ENCODE data around the gene AGRN. TPM values are rescaled to one million over a fixed set of nuclear protein-coding genes. Genes with fewer than 3 reads are reported as not detected.

AGRN gene
- total RNA-seq, 2 donors from 2014 or later: 36.2 to 36.7 TPM

DNA sequence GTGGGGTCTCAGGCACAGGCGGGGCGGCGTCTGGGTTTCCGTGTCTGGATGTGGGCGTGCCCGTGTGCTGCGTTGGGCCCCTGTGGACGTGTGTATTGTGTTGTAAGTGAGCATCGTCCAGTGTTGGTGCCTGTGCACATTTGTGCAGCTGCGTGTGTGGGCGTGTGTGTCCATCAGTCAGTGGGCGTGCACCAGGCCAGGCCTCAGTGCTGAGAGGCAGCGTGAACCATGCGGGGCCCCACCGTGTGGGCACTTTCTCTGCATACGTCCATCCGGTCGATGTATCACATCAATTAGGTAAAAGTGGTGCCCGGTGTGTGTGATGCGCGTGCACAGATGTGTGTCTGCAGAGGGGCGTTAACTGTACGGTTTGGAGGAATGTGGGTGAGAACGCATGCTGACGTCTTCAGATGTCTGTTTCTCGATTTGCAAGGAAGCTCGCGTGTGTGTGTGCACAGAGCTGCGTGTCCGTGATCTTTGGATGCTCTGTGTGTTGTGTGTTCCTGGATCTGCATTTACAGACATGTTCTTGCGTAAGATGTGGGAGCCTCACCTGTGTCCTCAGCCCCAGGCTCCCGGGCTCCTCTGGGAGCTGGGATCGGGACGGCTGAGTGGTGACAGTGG, 24.6 kb downstream of the AGRN start:
- H3K27ac ChIP-seq: no peak overlapping the region
- no peak overlapping the region for H3K4me3 ChIP-seq
- H3K27me3 ChIP-seq (replicated peaks; ENCODE audit: insufficient read depth): no peaks in the 10 kb centered on the region
- DNase-seq (ENCODE audit: low spot score) (no peak), ATAC-seq (ENCODE audit: insufficient number of reproducible peaks, low FRiP score, low read depth) (no peak)
- TF ChIP-seq, protein P1, sequence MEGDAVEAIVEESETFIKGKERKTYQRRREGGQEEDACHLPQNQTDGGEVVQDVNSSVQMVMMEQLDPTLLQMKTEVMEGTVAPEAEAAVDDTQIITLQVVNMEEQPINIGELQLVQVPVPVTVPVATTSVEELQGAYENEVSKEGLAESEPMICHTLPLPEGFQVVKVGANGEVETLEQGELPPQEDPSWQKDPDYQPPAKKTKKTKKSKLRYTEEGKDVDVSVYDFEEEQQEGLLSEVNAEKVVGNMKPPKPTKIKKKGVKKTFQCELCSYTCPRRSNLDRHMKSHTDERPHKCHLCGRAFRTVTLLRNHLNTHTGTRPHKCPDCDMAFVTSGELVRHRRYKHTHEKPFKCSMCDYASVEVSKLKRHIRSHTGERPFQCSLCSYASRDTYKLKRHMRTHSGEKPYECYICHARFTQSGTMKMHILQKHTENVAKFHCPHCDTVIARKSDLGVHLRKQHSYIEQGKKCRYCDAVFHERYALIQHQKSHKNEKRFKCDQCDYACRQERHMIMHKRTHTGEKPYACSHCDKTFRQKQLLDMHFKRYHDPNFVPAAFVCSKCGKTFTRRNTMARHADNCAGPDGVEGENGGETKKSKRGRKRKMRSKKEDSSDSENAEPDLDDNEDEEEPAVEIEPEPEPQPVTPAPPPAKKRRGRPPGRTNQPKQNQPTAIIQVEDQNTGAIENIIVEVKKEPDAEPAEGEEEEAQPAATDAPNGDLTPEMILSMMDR (IDR thresholded peaks at IDR 0.05): no peak
- H3K4me1 ChIP-seq (ENCODE audit: control insufficient read depth in 1 of 2, low read depth in 2 of 2): peaks cover 9 to 11% of the 10 kb centered on the region in 2 donors
- no peaks in the 10 kb centered on the region for H3K36me3 ChIP-seq
- H3K9me3 ChIP-seq: no peaks in the 10 kb centered on the region

DNA sequence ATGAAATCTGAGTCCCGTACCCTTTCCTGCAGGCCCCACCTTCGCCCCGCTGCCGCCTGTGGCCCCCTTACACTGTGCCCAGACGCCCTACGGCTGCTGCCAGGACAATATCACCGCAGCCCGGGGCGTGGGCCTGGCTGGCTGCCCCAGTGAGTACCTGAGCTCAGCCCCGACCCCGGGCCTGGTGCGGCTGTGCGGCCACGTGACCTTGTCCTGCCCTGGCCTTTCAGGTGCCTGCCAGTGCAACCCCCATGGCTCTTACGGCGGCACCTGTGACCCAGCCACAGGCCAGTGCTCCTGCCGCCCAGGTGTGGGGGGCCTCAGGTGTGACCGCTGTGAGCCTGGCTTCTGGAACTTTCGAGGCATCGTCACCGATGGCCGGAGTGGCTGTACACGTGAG, 25.2 kb downstream of the AGRN start:
- peaks cover 3 to 5% of the 10 kb centered on the region in 2 donors for H3K4me1 ChIP-seq (ENCODE audit: control insufficient read depth in 1 of 2, low read depth in 2 of 2)

DNA sequence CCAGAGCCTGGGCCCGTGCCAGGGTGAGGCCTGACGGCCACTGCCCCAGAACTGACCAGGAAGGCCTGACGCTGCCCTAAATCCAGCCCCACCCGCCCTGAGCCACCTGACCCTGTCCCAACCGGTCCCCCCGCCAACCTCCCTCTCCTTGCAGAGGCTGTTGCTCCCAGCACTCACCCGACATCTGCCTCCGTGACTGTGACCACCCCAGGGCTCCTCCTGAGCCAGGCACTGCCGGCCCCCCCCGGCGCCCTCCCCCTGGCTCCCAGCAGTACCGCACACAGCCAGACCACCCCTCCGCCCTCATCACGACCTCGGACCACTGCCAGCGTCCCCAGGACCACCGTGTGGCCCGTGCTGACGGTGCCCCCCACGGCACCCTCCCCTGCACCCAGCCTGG, 26.3 kb downstream of the AGRN start:
- Histone ChIP-seq H3K27me3 (replicated peaks; ENCODE audit: insufficient read depth) (no peaks in the 10 kb centered on the region), H3K4me3 (no peak overlapping the region), H3K36me3 (no peaks in the 10 kb centered on the region), H3K27ac (no peak overlapping the region), H3K4me1 (ENCODE audit: control insufficient read depth in 1 of 2, low read depth in 2 of 2) (no peaks in the 10 kb centered on the region), H3K9me3 (no peaks in the 10 kb centered on the region)
- DNase-seq (ENCODE audit: low spot score) (no peak), ATAC-seq (ENCODE audit: insufficient number of reproducible peaks, low FRiP score, low read depth) (no peak)
- TF ChIP-seq, protein P1 (IDR thresholded peaks at IDR 0.05): no peak

More for the DNA sequence above, 25.2 kb downstream of the AGRN start:
- Histone ChIP-seq H3K9me3 (no peaks in the 10 kb centered on the region), H3K36me3 (no peaks in the 10 kb centered on the region), H3K27ac (no peak overlapping the region), H3K27me3 (replicated peaks; ENCODE audit: insufficient read depth) (no peaks in the 10 kb centered on the region), H3K4me3 (no peak overlapping the region)
- no peak for DNase-seq (ENCODE audit: low spot score)
- ATAC-seq (ENCODE audit: insufficient number of reproducible peaks, low FRiP score, low read depth): no peak
- TF ChIP-seq, protein P1 (IDR thresholded peaks at IDR 0.05): no peak

DNA sequence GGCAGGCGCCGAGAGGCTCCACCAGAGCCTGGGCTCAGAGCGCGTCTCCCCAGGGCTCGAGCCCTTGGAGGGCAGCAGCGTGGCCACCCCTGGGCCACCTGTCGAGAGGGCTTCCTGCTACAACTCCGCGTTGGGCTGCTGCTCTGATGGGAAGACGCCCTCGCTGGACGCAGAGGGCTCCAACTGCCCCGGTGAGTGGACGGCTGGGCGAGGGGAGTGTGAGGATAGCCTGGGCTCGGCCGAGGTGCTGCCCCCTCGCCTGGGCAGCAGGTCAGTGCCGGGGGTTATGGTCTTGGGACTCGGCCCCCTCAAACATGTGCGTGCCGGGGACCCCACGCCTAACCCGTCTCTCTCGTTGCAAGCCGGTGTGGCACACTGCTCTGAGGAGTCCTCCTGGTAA, 26.8 kb downstream of the AGRN start:
- ATAC-seq (ENCODE audit: insufficient number of reproducible peaks, low FRiP score, low read depth): no peak
- no peaks in the 10 kb centered on the region for H3K36me3 ChIP-seq

DNA sequence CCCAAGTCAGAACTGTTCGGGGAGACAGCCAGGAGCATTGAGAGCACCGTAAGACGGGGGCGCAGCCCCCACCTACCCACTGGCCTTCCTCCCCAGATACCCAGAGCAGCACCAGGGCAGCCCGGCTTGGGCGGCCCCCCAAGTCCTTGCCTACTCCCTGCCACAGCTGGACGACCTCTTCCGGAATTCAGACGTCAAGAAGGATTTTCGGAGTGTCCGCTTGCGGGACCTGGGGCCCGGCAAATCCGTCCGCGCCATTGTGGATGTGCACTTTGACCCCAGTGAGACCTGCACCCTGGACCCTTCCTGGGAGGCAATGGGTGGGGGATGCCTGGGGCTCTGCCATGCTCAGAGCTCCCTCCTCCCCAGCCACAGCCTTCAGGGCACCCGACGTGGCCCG, 27.5 kb downstream of the AGRN start:
- H3K36me3 ChIP-seq: no peaks in the 10 kb centered on the region
- ATAC-seq (ENCODE audit: insufficient number of reproducible peaks, low FRiP score, low read depth) (no peak), DNase-seq (ENCODE audit: low spot score) (no peak)
- H3K9me3 ChIP-seq: no peaks in the 10 kb centered on the region
- H3K27me3 ChIP-seq (replicated peaks; ENCODE audit: insufficient read depth): no peaks in the 10 kb centered on the region
- H3K4me3 ChIP-seq: no peak overlapping the region
- no peaks in the 10 kb centered on the region for H3K4me1 ChIP-seq (ENCODE audit: control insufficient read depth in 1 of 2, low read depth in 2 of 2)
- H3K27ac ChIP-seq: no peak overlapping the region
- TF ChIP-seq, protein P1 (IDR thresholded peaks at IDR 0.05): no peak

More for the DNA sequence above, 26.8 kb downstream of the AGRN start:
- no peak overlapping the region for H3K4me3 ChIP-seq
- no peaks in the 10 kb centered on the region for H3K27me3 ChIP-seq (replicated peaks; ENCODE audit: insufficient read depth)
- H3K9me3 ChIP-seq: no peaks in the 10 kb centered on the region
- no peak overlapping the region for H3K27ac ChIP-seq
- no peaks in the 10 kb centered on the region for H3K4me1 ChIP-seq (ENCODE audit: control insufficient read depth in 1 of 2, low read depth in 2 of 2)
- TF ChIP-seq, protein P1 (IDR thresholded peaks at IDR 0.05): no peak
- DNase-seq (ENCODE audit: low spot score): no peak

Data from thoracic aorta (tissue), 2 donors.